Measurements from ENCODE around the gene OR6K2.

DNA sequence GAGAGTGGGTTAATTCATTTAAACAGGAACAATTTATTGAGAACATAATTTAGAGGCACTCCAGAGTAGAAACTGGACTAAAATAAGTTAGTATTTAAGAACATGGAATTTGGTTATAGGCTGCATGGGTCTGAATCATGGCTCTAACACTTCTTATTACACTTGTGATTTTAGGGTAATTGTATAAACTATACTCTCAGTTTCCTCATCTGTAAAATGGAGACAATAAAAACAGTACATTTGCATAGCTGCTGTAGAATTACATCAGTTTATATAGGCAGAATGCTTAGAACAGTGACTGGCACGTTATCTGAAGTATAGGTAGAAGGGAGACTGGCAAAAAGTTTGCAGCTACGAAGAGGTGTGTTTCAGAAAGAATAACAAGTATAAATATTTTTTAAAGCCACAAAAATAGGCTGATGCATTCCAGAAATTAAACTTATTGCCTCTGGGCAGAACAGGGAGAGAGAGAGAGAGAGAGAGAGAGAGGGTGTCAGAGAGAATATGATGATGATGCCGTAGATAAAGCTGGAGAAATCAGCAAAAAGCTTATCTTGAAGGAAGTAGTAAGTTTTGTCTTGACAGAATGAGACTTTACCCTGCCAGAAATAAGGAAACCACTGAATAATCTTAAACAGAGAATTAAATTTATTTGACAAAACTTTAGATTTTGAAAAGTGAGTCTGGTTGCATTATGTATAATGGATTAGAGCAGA lies 28.2 kb upstream of the OR6K2 start:
- TF ChIP-seq, protein P1, sequence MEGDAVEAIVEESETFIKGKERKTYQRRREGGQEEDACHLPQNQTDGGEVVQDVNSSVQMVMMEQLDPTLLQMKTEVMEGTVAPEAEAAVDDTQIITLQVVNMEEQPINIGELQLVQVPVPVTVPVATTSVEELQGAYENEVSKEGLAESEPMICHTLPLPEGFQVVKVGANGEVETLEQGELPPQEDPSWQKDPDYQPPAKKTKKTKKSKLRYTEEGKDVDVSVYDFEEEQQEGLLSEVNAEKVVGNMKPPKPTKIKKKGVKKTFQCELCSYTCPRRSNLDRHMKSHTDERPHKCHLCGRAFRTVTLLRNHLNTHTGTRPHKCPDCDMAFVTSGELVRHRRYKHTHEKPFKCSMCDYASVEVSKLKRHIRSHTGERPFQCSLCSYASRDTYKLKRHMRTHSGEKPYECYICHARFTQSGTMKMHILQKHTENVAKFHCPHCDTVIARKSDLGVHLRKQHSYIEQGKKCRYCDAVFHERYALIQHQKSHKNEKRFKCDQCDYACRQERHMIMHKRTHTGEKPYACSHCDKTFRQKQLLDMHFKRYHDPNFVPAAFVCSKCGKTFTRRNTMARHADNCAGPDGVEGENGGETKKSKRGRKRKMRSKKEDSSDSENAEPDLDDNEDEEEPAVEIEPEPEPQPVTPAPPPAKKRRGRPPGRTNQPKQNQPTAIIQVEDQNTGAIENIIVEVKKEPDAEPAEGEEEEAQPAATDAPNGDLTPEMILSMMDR (IDR thresholded peaks at IDR 0.05): no peak
- TF ChIP-seq POLR2A (IDR thresholded peaks at IDR 0.05): no peak
